SK-N-SH treated with all-trans-retinoic acid at 6 μM for 48 hours (cell line): ENCODE results near the gene FARS2.

Experiments used
- ATAC-seq: fragments of 200-7000 bp; cut with Tn5 transposase; 3 replicates; pipeline ENCODE4 v1.9.1; 2020; ENCODE audit warnings: mild to moderate bottlenecking, moderate library complexity
- ARNTL ChIP-seq: fragments of 450-650 bp; formaldehyde crosslinking; IDR thresholded peaks from 2 replicates; pipeline ENCODE4 v1.5.0; 2020; ENCODE audit warnings: low read depth, mild to moderate bottlenecking, moderate library complexity, borderline replicate concordance
- BACH2 ChIP-seq: fragments of 250-450 bp; sonication (Bioruptor Pico); IDR thresholded peaks from 2 replicates; pipeline ENCODE4 v1.9.0; 2021; ENCODE audit warnings: mild to moderate bottlenecking, borderline replicate concordance
- CSDC2 ChIP-seq: fragments of 250-450 bp; sonication (Bioruptor Pico); IDR thresholded peaks from 2 replicates; pipeline ENCODE4 v1.5.0; 2020; ENCODE audit warnings: mild to moderate bottlenecking, moderate library complexity
- ESRRG ChIP-seq: fragments of 250-450 bp; sonication (Bioruptor Pico); IDR thresholded peaks from 2 replicates; pipeline ENCODE4 v1.6.1; 2021; ENCODE audit warnings: mild to moderate bottlenecking
- GLIS3 ChIP-seq: fragments of 250-450 bp; sonication (Bioruptor Pico); IDR thresholded peaks from 2 replicates; pipeline ENCODE4 v1.5.0; 2020; ENCODE audit warnings: mild to moderate bottlenecking, moderate library complexity
- ISL1 ChIP-seq: fragments of 250-450 bp; sonication (Bioruptor Pico); IDR thresholded peaks from 2 replicates; pipeline ENCODE4 v2.1.2; 2022; ENCODE audit warnings: mild to moderate bottlenecking, moderate library complexity
- OSR1 ChIP-seq: fragments of 250-450 bp; sonication (Bioruptor Pico); IDR thresholded peaks from 2 replicates; pipeline ENCODE4 v1.8.0; 2022; ENCODE audit warnings: moderate library complexity, mild to moderate bottlenecking, inconsistent platforms
- PPARA ChIP-seq: fragments of 250-450 bp; sonication (Bioruptor Pico); IDR thresholded peaks from 2 replicates; pipeline ENCODE4 v1.5.0; 2020; ENCODE audit warnings: mild to moderate bottlenecking, borderline replicate concordance
- RARB ChIP-seq: fragments of 250-450 bp; sonication (Bioruptor Pico); IDR thresholded peaks from 2 replicates; pipeline ENCODE4 v1.8.0; 2021; ENCODE audit warnings: mild to moderate bottlenecking, moderate library complexity
- SNAI2 ChIP-seq: fragments of 250-450 bp; sonication (Bioruptor Pico); IDR thresholded peaks from 2 replicates; pipeline ENCODE4 v1.5.0; 2020; ENCODE audit warnings: mild to moderate bottlenecking, moderate library complexity
- TCF4 ChIP-seq: fragments of 250-450 bp; sonication (Bioruptor Pico); IDR thresholded peaks from 2 replicates; pipeline ENCODE4 v1.8.0; 2021; ENCODE audit warnings: mild to moderate bottlenecking, moderate library complexity, borderline replicate concordance
- TOX ChIP-seq: fragments of 250-450 bp; sonication (Bioruptor Pico); IDR thresholded peaks from 2 replicates; pipeline ENCODE4 v1.8.0; 2021; ENCODE audit warnings: mild to moderate bottlenecking, moderate library complexity, borderline replicate concordance
- ZC3H10 ChIP-seq: fragments of 250-450 bp; sonication (Bioruptor Pico); IDR thresholded peaks from 2 replicates; pipeline ENCODE4 v1.5.1; 2021; ENCODE audit warnings: mild to moderate bottlenecking, moderate library complexity
- ZFP3 ChIP-seq: fragments of 250-450 bp; sonication (Bioruptor Pico); IDR thresholded peaks from 2 replicates; pipeline ENCODE4 v1.5.0; 2020; ENCODE audit warnings: mild to moderate bottlenecking, moderate library complexity
- ZFP30 ChIP-seq: fragments of 450-650 bp; formaldehyde crosslinking; IDR thresholded peaks from 2 replicates; pipeline ENCODE4 v1.5.0; 2022; ENCODE audit warnings: mild to moderate bottlenecking, moderate library complexity
- ZNF565 ChIP-seq: fragments of 450-650 bp; formaldehyde crosslinking; conservative IDR thresholded peaks from 2 replicates; pipeline ENCODE4 v1.5.0; 2020; ENCODE audit warnings: low read depth, mild to moderate bottlenecking, moderate library complexity
- ZNF70 ChIP-seq: fragments of 450-650 bp; formaldehyde crosslinking; IDR thresholded peaks from 2 replicates; pipeline ENCODE4 v1.5.0; 2020; ENCODE audit warnings: mild to moderate bottlenecking, moderate library complexity
- ZNF8 ChIP-seq: fragments of 450-650 bp; formaldehyde crosslinking; IDR thresholded peaks from 2 replicates; pipeline ENCODE4 v1.5.0; 2020; ENCODE audit warnings: mild to moderate bottlenecking, moderate library complexity
- TF ChIP-seq, protein P1 (sequence below): fragments of 250-450 bp; sonication (Bioruptor Pico); IDR thresholded peaks from 2 replicates; pipeline ENCODE4 v1.5.0; 2020; ENCODE audit warnings: mild to moderate bottlenecking, moderate library complexity
- TF ChIP-seq, protein P2 (sequence below): fragments of 250-450 bp; sonication (Bioruptor Pico); IDR thresholded peaks from 2 replicates; pipeline ENCODE4 v1.5.1; 2021; ENCODE audit warnings: mild to moderate bottlenecking, moderate library complexity
- TF ChIP-seq, protein P3 (sequence below): fragments of 250-450 bp; sonication (Bioruptor Pico); IDR thresholded peaks from 2 replicates; pipeline ENCODE4 v1.8.0; 2021; ENCODE audit warnings: low read depth, mild to moderate bottlenecking, moderate library complexity, borderline replicate concordance
- TF ChIP-seq, protein P4 (sequence below): fragments of 250-450 bp; sonication (Bioruptor Pico); IDR thresholded peaks from 2 replicates; pipeline ENCODE4 v1.8.0; 2020; ENCODE audit warnings: mild to moderate bottlenecking, moderate library complexity, borderline replicate concordance
- TF ChIP-seq, protein P5 (sequence below): fragments of 250-450 bp; sonication (Bioruptor Pico); IDR thresholded peaks from 2 replicates; pipeline ENCODE4 v1.5.1; 2020; ENCODE audit warnings: low read depth, mild to moderate bottlenecking, moderate library complexity

Gene FARS2

DNA sequence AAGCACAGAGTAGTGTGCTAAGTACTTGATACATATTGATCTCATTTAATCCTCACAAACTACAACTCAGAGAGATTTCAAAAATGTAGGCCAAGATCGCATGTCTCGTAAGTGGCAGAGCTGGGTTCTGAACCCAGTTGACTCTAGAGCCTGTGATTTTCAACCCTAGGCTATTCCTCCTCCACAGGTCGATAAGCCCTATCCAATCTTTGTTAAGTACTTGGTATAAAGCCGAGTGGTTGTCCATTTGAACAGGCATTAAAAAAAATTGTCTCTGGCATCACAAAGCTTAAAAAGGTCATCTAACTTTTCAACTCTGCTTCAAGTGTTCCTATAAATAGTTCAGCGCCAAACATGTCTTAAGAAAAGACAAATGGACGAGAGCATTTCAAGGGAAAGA is 38.0 kb upstream of the FARS2 start:
- ATAC-seq: no peak
- TF ChIP-seq TOX (CRISPR knock-in tag): no peak
- TF ChIP-seq, protein P1, sequence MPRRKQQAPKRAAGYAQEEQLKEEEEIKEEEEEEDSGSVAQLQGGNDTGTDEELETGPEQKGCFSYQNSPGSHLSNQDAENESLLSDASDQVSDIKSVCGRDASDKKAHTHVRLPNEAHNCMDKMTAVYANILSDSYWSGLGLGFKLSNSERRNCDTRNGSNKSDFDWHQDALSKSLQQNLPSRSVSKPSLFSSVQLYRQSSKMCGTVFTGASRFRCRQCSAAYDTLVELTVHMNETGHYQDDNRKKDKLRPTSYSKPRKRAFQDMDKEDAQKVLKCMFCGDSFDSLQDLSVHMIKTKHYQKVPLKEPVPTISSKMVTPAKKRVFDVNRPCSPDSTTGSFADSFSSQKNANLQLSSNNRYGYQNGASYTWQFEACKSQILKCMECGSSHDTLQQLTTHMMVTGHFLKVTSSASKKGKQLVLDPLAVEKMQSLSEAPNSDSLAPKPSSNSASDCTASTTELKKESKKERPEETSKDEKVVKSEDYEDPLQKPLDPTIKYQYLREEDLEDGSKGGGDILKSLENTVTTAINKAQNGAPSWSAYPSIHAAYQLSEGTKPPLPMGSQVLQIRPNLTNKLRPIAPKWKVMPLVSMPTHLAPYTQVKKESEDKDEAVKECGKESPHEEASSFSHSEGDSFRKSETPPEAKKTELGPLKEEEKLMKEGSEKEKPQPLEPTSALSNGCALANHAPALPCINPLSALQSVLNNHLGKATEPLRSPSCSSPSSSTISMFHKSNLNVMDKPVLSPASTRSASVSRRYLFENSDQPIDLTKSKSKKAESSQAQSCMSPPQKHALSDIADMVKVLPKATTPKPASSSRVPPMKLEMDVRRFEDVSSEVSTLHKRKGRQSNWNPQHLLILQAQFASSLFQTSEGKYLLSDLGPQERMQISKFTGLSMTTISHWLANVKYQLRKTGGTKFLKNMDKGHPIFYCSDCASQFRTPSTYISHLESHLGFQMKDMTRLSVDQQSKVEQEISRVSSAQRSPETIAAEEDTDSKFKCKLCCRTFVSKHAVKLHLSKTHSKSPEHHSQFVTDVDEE: no peak
- TF ChIP-seq OSR1 (CRISPR knock-in tag): no peak
- no peak for TF ChIP-seq ESRRG (CRISPR knock-in tag)
- TF ChIP-seq ZFP3 (CRISPR knock-in tag): no peak
- TF ChIP-seq RARB (CRISPR knock-in tag): no peak
- no peak for TF ChIP-seq BACH2 (CRISPR knock-in tag)
- TF ChIP-seq ZC3H10: no peak
- TF ChIP-seq TCF4 (CRISPR knock-in tag): no peak
- TF ChIP-seq, protein P2, sequence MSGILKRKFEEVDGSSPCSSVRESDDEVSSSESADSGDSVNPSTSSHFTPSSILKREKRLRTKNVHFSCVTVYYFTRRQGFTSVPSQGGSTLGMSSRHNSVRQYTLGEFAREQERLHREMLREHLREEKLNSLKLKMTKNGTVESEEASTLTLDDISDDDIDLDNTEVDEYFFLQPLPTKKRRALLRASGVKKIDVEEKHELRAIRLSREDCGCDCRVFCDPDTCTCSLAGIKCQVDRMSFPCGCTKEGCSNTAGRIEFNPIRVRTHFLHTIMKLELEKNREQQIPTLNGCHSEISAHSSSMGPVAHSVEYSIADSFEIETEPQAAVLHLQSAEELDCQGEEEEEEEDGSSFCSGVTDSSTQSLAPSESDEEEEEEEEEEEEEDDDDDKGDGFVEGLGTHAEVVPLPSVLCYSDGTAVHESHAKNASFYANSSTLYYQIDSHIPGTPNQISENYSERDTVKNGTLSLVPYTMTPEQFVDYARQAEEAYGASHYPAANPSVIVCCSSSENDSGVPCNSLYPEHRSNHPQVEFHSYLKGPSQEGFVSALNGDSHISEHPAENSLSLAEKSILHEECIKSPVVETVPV (CRISPR knock-in tag): no peak
- TF ChIP-seq ARNTL: no peak
- TF ChIP-seq ISL1: no peak
- no peak for TF ChIP-seq ZNF565 (CRISPR knock-in tag)
- TF ChIP-seq, protein P3, sequence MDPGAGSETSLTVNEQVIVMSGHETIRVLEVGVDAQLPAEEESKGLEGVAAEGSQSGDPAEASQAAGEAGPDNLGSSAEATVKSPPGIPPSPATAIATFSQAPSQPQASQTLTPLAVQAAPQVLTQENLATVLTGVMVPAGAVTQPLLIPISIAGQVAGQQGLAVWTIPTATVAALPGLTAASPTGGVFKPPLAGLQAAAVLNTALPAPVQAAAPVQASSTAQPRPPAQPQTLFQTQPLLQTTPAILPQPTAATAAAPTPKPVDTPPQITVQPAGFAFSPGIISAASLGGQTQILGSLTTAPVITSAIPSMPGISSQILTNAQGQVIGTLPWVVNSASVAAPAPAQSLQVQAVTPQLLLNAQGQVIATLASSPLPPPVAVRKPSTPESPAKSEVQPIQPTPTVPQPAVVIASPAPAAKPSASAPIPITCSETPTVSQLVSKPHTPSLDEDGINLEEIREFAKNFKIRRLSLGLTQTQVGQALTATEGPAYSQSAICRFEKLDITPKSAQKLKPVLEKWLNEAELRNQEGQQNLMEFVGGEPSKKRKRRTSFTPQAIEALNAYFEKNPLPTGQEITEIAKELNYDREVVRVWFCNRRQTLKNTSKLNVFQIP (CRISPR knock-in tag): no peak
- no peak for TF ChIP-seq SNAI2 (CRISPR knock-in tag)
- no peak for TF ChIP-seq PPARA
- TF ChIP-seq GLIS3 (CRISPR knock-in tag): no peak

DNA sequence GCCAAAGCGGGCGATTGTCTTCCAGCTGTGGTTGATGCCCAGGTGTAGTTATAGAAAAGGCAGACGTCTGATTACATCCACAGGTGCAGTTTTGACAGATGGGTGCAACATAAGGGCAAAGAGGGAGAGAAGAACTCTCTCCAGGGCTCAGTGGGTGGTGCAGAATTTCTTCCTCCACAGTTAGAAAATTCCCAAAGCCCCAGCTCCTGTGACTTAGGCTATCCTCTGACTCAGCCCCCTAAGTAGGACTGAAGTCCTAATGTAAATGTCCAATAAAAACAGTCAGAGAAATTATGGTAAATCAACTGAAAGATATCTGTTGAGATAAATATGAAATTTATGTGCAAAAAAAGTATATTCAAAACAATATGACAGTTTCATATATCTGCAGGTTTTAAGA is 32.0 kb upstream of the FARS2 start:
- no peak for TF ChIP-seq ESRRG (CRISPR knock-in tag)
- TF ChIP-seq PPARA: no peak
- no peak for TF ChIP-seq ZNF565 (CRISPR knock-in tag)
- TF ChIP-seq TCF4 (CRISPR knock-in tag): no peak
- TF ChIP-seq, protein P2 (CRISPR knock-in tag): no peak
- no peak for TF ChIP-seq CSDC2
- TF ChIP-seq ZFP30 (CRISPR knock-in tag): no peak
- no peak for TF ChIP-seq GLIS3 (CRISPR knock-in tag)
- TF ChIP-seq, protein P4, sequence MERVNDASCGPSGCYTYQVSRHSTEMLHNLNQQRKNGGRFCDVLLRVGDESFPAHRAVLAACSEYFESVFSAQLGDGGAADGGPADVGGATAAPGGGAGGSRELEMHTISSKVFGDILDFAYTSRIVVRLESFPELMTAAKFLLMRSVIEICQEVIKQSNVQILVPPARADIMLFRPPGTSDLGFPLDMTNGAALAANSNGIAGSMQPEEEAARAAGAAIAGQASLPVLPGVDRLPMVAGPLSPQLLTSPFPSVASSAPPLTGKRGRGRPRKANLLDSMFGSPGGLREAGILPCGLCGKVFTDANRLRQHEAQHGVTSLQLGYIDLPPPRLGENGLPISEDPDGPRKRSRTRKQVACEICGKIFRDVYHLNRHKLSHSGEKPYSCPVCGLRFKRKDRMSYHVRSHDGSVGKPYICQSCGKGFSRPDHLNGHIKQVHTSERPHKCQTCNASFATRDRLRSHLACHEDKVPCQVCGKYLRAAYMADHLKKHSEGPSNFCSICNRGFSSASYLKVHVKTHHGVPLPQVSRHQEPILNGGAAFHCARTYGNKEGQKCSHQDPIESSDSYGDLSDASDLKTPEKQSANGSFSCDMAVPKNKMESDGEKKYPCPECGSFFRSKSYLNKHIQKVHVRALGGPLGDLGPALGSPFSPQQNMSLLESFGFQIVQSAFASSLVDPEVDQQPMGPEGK (CRISPR knock-in tag): no peak
- TF ChIP-seq ZNF70 (CRISPR knock-in tag): no peak
- TF ChIP-seq ZFP3 (CRISPR knock-in tag): no peak
- TF ChIP-seq, protein P5, sequence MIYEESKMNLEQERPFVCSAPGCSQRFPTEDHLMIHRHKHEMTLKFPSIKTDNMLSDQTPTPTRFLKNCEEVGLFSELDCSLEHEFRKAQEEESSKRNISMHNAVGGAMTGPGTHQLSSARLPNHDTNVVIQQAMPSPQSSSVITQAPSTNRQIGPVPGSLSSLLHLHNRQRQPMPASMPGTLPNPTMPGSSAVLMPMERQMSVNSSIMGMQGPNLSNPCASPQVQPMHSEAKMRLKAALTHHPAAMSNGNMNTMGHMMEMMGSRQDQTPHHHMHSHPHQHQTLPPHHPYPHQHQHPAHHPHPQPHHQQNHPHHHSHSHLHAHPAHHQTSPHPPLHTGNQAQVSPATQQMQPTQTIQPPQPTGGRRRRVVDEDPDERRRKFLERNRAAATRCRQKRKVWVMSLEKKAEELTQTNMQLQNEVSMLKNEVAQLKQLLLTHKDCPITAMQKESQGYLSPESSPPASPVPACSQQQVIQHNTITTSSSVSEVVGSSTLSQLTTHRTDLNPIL: no peak
- TF ChIP-seq TOX (CRISPR knock-in tag): no peak
- TF ChIP-seq ZC3H10: no peak
- no peak for TF ChIP-seq BACH2 (CRISPR knock-in tag)
- TF ChIP-seq, protein P3 (CRISPR knock-in tag): no peak
- TF ChIP-seq ZNF8 (CRISPR knock-in tag): no peak
- TF ChIP-seq OSR1 (CRISPR knock-in tag): no peak
- TF ChIP-seq, all 23 proteins: peak for 0
- ATAC-seq: no peak
